ENCODE results near the gene TOM1. TPM values are rescaled to one million over a fixed set of nuclear protein-coding genes. Genes with fewer than 3 reads are reported as not detected.

The TOM1 gene
- polyA plus RNA-seq, 1 of the 3 experiments (the other 2 are of a cell fraction), result 26.9 TPM

DNA sequence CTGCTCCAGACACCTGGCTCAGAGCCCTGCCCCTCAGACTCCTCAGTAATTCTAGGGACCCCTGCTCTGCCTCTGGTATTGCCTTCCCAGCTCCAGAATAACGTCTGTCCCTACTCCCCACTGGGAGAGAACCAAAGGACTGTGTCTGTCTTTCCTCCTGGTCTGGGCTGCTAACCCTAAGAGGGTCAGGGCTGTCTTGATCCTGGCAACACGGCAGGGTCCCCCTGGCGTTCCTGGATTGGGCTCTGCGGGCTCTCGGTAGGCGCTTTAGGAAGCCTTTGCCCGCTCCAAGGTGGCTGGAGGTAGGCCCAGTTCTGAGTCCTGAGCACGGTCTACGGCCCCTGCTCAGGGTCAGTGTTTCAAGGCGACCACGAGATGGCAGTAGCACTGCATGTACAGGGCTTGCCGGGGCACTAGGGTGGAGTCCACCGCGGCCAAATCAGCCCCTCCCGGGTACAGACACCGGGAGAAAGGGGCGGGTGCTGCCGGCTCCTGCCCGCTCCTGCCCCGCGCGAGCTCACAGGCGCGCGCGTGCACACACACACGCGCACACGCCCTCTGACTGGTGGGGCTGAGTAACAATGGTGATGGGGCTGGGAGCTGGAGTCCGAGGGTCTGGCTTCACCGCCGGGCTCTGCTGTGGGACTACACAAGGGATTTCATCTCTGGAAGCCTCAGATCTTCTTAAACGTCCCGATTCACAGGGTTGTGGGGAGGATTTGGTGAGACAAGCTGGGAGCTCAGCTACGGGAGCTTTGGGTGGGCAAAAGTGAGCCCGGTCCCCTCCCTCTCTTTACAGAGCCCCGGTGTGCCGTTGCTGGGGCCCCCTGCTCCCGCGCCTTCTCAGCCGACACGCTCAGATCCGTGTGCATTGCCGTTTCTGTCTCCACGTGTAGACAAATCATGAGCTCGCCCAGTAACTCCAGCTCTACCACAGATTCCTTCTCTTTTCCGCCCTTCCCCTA, 51.1 kb downstream of the TOM1 start:
- H4K20me1 ChIP-seq (ENCODE audit: insufficient read depth), result no peaks in the 10 kb centered on the region
- DNase-seq, result peak; percentile 97
- H3K9ac ChIP-seq, result peak overlapping the region; percentile 54
- H3K4me3 ChIP-seq (ENCODE audit: low read depth in 2 of 2, low read length in 1 of 2), result peak overlapping the region; percentile 52 to 63
- H3K36me3 ChIP-seq (replicated peaks in 1 of 2; ENCODE audit: control insufficient read depth in 1 of 2, insufficient read depth in 2 of 2, low read length in 1 of 2), result no peaks in the 10 kb centered on the region
- H3K27ac ChIP-seq (ENCODE audit: low read depth in 2 of 2, low read length in 1 of 2), result peak overlapping the region; percentile 29 to 72; a peak in 3 of 4 replicates
- no peaks in the 10 kb centered on the region for H3K79me2 ChIP-seq (ENCODE audit: insufficient read depth)
- no peaks in the 10 kb centered on the region for H3K9me2 ChIP-seq
- peaks cover 5 to 24% of the 10 kb centered on the region in 2 experiments; a peak in 2 of 4 replicates for H3K4me1 ChIP-seq (ENCODE audit: control insufficient read depth in 1 of 2, insufficient read depth in 2 of 2, low read depth in 1 of 2, low read length in 1 of 2)
- peak overlapping the region; percentile 90; the same call in 1 of the 2 replicates for H2AFZ ChIP-seq (ENCODE audit: low read depth)
- ChIA-PET POLR2A (interaction anchor here (0.6 to 1.2 kb wide), 8 partner anchors 15 to 565 kb away, joined by 3 to 6 read pairs (median 3); partner anchors contain the start of gene HMOX1), CTCF (interaction anchor here (0.6 to 5.3 kb wide), 40 partner anchors 8 to 812 kb away, joined by 3 to 42 read pairs (median 4); partner anchors contain the start of genes HMOX1 and MCM5)
- H3K9me3 ChIP-seq, result no peaks in the 10 kb centered on the region
- H3K27me3 ChIP-seq (ENCODE audit: insufficient read depth), result no peaks in the 10 kb centered on the region
- peaks cover 4% of the 10 kb centered on the region for H3F3A ChIP-seq (replicated peaks; ENCODE audit: insufficient read depth)
- peak overlapping the region; percentile 80 for H3K4me2 ChIP-seq
- WGBS (ENCODE audit: low lambda C conversion rate), result 23% methylated on average over 22 of the region's 47 CpGs
- TF ChIP-seq RCOR1 (IDR thresholded peaks at IDR 0.05; ENCODE audit: low read length) (0 out of 2 replicates have a peak, but pooled peaks have one; percentile 16), GABPA (IDR thresholded peaks at IDR 0.05; ENCODE audit: low read depth) (no peak), NFIC (IDR thresholded peaks at IDR 0.05; ENCODE audit: borderline replicate concordance) (no peak), TCF12 (IDR thresholded peaks at IDR 0.05) (no peak), GATA2 (CRISPR knock-in tag; IDR thresholded peaks at IDR 0.05) (no peak), RFX5 (IDR thresholded peaks at IDR 0.05; ENCODE audit: low read length) (no peak), MXI1 (IDR thresholded peaks at IDR 0.05; ENCODE audit: low read depth, low read length) (peak; percentile 65; the same call in 1 of the 2 replicates), ELF1 (IDR thresholded peaks at IDR 0.05) (no peak), EZH2phosphoT487 (IDR thresholded peaks at IDR 0.05; ENCODE audit: borderline replicate concordance, low read depth) (no peak), POLR2AphosphoS5 (IDR thresholded peaks at IDR 0.05; ENCODE audit: low read depth, low read length) (peak; percentile 67; the same call in 1 of the 2 replicates), YY1 (IDR thresholded peaks at IDR 0.05; ENCODE audit: low read depth) (no peak), JUND (IDR thresholded peaks at IDR 0.05) (no peak), TEAD4 (IDR thresholded peaks at IDR 0.05; ENCODE audit: borderline replicate concordance, insufficient read depth) (no peak), RAD21 (IDR thresholded peaks at IDR 0.05; ENCODE audit: low read length) (peak; percentile 95), NRF1 (IDR thresholded peaks at IDR 0.05; ENCODE audit: low read depth, low read length) (peak; percentile 50), FOXJ3 (CRISPR knock-in tag; IDR thresholded peaks at IDR 0.05) (no peak), FOSL2 (IDR thresholded peaks at IDR 0.05; ENCODE audit: borderline replicate concordance, low read depth) (no peak), MEF2A (IDR thresholded peaks at IDR 0.05; ENCODE audit: borderline replicate concordance, low read depth) (no peak)
- TF ChIP-seq, protein P1, sequence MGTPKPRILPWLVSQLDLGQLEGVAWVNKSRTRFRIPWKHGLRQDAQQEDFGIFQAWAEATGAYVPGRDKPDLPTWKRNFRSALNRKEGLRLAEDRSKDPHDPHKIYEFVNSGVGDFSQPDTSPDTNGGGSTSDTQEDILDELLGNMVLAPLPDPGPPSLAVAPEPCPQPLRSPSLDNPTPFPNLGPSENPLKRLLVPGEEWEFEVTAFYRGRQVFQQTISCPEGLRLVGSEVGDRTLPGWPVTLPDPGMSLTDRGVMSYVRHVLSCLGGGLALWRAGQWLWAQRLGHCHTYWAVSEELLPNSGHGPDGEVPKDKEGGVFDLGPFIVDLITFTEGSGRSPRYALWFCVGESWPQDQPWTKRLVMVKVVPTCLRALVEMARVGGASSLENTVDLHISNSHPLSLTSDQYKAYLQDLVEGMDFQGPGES (IDR thresholded peaks at IDR 0.05; ENCODE audit: low read depth, low read length), result no peak
- TF ChIP-seq, protein P2, sequence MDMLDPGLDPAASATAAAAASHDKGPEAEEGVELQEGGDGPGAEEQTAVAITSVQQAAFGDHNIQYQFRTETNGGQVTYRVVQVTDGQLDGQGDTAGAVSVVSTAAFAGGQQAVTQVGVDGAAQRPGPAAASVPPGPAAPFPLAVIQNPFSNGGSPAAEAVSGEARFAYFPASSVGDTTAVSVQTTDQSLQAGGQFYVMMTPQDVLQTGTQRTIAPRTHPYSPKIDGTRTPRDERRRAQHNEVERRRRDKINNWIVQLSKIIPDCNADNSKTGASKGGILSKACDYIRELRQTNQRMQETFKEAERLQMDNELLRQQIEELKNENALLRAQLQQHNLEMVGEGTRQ (IDR thresholded peaks at IDR 0.05; ENCODE audit: borderline replicate concordance, low read depth, low read length), result no peak
- TF ChIP-seq, protein P3, sequence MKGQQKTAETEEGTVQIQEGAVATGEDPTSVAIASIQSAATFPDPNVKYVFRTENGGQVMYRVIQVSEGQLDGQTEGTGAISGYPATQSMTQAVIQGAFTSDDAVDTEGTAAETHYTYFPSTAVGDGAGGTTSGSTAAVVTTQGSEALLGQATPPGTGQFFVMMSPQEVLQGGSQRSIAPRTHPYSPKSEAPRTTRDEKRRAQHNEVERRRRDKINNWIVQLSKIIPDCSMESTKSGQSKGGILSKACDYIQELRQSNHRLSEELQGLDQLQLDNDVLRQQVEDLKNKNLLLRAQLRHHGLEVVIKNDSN (IDR thresholded peaks at IDR 0.05; ENCODE audit: borderline replicate concordance, low read depth), result no peak
- TF ChIP-seq, protein P4, sequence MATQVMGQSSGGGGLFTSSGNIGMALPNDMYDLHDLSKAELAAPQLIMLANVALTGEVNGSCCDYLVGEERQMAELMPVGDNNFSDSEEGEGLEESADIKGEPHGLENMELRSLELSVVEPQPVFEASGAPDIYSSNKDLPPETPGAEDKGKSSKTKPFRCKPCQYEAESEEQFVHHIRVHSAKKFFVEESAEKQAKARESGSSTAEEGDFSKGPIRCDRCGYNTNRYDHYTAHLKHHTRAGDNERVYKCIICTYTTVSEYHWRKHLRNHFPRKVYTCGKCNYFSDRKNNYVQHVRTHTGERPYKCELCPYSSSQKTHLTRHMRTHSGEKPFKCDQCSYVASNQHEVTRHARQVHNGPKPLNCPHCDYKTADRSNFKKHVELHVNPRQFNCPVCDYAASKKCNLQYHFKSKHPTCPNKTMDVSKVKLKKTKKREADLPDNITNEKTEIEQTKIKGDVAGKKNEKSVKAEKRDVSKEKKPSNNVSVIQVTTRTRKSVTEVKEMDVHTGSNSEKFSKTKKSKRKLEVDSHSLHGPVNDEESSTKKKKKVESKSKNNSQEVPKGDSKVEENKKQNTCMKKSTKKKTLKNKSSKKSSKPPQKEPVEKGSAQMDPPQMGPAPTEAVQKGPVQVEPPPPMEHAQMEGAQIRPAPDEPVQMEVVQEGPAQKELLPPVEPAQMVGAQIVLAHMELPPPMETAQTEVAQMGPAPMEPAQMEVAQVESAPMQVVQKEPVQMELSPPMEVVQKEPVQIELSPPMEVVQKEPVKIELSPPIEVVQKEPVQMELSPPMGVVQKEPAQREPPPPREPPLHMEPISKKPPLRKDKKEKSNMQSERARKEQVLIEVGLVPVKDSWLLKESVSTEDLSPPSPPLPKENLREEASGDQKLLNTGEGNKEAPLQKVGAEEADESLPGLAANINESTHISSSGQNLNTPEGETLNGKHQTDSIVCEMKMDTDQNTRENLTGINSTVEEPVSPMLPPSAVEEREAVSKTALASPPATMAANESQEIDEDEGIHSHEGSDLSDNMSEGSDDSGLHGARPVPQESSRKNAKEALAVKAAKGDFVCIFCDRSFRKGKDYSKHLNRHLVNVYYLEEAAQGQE (IDR thresholded peaks at IDR 0.05; ENCODE audit: low read depth, low read length), result no peak
- TF ChIP-seq, protein P5, sequence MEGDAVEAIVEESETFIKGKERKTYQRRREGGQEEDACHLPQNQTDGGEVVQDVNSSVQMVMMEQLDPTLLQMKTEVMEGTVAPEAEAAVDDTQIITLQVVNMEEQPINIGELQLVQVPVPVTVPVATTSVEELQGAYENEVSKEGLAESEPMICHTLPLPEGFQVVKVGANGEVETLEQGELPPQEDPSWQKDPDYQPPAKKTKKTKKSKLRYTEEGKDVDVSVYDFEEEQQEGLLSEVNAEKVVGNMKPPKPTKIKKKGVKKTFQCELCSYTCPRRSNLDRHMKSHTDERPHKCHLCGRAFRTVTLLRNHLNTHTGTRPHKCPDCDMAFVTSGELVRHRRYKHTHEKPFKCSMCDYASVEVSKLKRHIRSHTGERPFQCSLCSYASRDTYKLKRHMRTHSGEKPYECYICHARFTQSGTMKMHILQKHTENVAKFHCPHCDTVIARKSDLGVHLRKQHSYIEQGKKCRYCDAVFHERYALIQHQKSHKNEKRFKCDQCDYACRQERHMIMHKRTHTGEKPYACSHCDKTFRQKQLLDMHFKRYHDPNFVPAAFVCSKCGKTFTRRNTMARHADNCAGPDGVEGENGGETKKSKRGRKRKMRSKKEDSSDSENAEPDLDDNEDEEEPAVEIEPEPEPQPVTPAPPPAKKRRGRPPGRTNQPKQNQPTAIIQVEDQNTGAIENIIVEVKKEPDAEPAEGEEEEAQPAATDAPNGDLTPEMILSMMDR (IDR thresholded peaks at IDR 0.05), result peak; percentile 73
- TF ChIP-seq, protein P6, sequence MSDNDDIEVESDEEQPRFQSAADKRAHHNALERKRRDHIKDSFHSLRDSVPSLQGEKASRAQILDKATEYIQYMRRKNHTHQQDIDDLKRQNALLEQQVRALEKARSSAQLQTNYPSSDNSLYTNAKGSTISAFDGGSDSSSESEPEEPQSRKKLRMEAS (IDR thresholded peaks at IDR 0.05; ENCODE audit: low read depth), result no peak

Measured in SK-N-SH (cell line).